Measurements from ENCODE around the gene C22orf39.

DNA sequence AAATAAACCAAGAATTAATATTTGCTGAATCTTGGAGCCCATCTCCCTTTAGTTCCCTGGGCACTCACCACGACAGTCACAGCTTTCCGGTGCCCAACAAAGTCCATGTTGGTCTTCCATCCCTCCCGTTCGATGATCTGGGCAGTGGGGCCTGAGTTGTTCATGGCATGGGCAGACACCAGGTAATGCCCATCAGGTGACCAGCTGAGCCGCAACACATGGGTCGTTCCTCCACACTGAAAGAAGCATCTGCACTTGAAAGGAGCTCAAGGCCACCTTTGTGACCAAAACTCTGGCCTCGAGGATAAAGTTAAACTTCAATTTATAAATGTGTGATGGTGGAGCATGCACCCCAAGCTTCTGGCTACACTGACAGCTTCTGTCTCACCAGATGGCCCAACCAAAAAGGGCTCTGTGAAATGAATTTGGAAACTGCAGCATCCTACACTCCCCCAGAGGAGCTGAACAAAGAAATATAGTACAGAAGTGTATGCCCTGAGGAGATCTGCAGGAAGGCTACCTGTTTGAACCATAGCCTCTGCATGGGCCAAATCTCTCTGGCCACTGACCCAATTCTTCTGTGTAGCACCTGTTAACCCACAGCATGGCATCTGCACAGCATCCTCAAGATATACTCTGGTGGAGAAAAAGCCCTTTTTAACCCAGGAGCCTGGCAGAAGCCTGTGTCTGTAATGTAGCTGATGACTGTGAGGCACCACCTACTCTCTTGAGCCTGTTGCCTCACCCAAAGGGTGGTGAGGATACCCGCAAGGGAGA lies 53.0 kb downstream of the C22orf39 start:
- no peak for TF ChIP-seq PBX3 (IDR thresholded peaks at IDR 0.05)
- TF ChIP-seq SMC3 (IDR thresholded peaks at IDR 0.05), result no peak
- no peak for TF ChIP-seq ZFP36 (IDR thresholded peaks at IDR 0.05; ENCODE audit: borderline replicate concordance, partially characterized antibody)
- no peak for TF ChIP-seq GATA3 (IDR thresholded peaks at IDR 0.05; ENCODE audit: borderline replicate concordance)
- no peak for TF ChIP-seq NR3C1 (IDR thresholded peaks at IDR 0.05)
- TF ChIP-seq, protein P1, sequence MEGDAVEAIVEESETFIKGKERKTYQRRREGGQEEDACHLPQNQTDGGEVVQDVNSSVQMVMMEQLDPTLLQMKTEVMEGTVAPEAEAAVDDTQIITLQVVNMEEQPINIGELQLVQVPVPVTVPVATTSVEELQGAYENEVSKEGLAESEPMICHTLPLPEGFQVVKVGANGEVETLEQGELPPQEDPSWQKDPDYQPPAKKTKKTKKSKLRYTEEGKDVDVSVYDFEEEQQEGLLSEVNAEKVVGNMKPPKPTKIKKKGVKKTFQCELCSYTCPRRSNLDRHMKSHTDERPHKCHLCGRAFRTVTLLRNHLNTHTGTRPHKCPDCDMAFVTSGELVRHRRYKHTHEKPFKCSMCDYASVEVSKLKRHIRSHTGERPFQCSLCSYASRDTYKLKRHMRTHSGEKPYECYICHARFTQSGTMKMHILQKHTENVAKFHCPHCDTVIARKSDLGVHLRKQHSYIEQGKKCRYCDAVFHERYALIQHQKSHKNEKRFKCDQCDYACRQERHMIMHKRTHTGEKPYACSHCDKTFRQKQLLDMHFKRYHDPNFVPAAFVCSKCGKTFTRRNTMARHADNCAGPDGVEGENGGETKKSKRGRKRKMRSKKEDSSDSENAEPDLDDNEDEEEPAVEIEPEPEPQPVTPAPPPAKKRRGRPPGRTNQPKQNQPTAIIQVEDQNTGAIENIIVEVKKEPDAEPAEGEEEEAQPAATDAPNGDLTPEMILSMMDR (IDR thresholded peaks at IDR 0.05), result no peak
- TF ChIP-seq FOSL2 (IDR thresholded peaks at IDR 0.05), result no peak
- no peak for TF ChIP-seq FOSL2 (CRISPR knock-in tag; IDR thresholded peaks at IDR 0.05)
- no peak for TF ChIP-seq RCOR1 (IDR thresholded peaks at IDR 0.05; ENCODE audit: low read depth, low read length)
- no peak for TF ChIP-seq NFE2L2 (conservative IDR thresholded peaks at IDR 0.05; ENCODE audit: low read length)
- no peak for TF ChIP-seq POLR2A (IDR thresholded peaks at IDR 0.05; ENCODE audit: low read length)
- TF ChIP-seq ESRRA (IDR thresholded peaks at IDR 0.05; ENCODE audit: borderline replicate concordance, low read length), result no peak
